Measurements from ENCODE around the gene ADGRG7.

ADGRG7 gene

GRCh38 chr3:100743535-100743934 is 134.1 kb downstream of the ADGRG7 start:
- no peak for DNase-seq (ENCODE audit: low read depth)

DNA sequence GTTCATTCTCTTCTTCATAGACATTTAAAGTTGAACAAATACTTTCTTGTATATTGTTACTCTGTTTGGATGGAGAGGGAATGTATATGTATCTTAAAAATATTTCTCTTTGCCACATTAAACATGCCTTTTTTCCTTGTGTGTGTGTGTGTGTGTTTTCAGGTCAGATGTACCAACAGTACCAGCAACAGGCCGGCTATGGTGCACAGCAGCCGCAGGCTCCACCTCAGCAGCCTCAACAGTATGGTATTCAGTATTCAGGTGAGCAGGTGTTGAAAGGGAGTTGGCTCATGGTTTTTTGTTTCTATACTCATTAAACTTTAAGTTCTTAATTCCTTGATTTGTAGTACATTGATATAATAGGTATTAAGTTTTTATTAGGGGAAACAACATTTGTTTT is 135.3 kb downstream of the ADGRG7 start:
- DNase-seq (ENCODE audit: low read depth), result no peak

All from T-helper 22 cell (primary cell).